ENCODE measurements around the gene PLXNA2. TPM values are rescaled to one million over a fixed set of nuclear protein-coding genes. Genes with fewer than 3 reads are reported as not detected.
A peak's percentile ranks its signal among the peaks of the same experiment; 100 is the strongest.

Gene PLXNA2
- total and polyA plus RNA-seq, 2 donors = 1.9 to 5.6 TPM

GRCh38 chr1:208239473-208240381 lies 4.5 kb downstream of the PLXNA2 start:
- H3K4me3 ChIP-seq (ENCODE audit: low read length in 2 of 2) = no peak overlapping the region
- DNase-seq (ENCODE audit: low read depth in 6 of 9, low spot score in 9 of 9) = no peak

GRCh38 chr1:208238710-208239472 lies 5.3 kb downstream of the PLXNA2 start:
- WGBS = 65% methylated on average over 9 of the region's 9 CpGs
- Histone ChIP-seq H3K27ac (ENCODE audit: low read depth in 1 of 2, low read length in 1 of 2) (no peak overlapping the region), H3K4me3 (ENCODE audit: low read length in 2 of 2) (no peak overlapping the region), H3K27me3 (ENCODE audit: control insufficient read depth in 2 of 2, insufficient read depth in 1 of 2, low read length in 1 of 2) (peaks cover 23 to 78% of the 10 kb centered on the region in 2 donors), H3K9me3 (ENCODE audit: control insufficient read depth in 2 of 2, insufficient read depth in 1 of 2, low read length in 1 of 2) (no peaks in the 10 kb centered on the region), H3K4me1 (ENCODE audit: control insufficient read depth in 2 of 2, insufficient read depth in 2 of 2, low read length in 2 of 2) (peaks cover 18 to 59% of the 10 kb centered on the region in 2 donors), H3K36me3 (ENCODE audit: control insufficient read depth in 2 of 2, insufficient read depth in 2 of 2, low read length in 1 of 2) (no peaks in the 10 kb centered on the region)
- DNase-seq (ENCODE audit: low read depth in 6 of 9, low spot score in 9 of 9) = peak in 4 of 9 donors; percentile 16 to 67 (median 38)

More at GRCh38 chr1:208239473-208240381, 4.5 kb downstream of the PLXNA2 start:
- Histone ChIP-seq H3K4me1 (ENCODE audit: control insufficient read depth in 2 of 2, insufficient read depth in 2 of 2, low read length in 2 of 2) (peaks cover 22 to 65% of the 10 kb centered on the region in 2 donors), H3K27ac (ENCODE audit: low read depth in 1 of 2, low read length in 1 of 2) (no peak overlapping the region), H3K36me3 (ENCODE audit: control insufficient read depth in 2 of 2, insufficient read depth in 2 of 2, low read length in 1 of 2) (no peaks in the 10 kb centered on the region), H3K9me3 (ENCODE audit: control insufficient read depth in 2 of 2, insufficient read depth in 1 of 2, low read length in 1 of 2) (no peaks in the 10 kb centered on the region), H3K27me3 (ENCODE audit: control insufficient read depth in 2 of 2, insufficient read depth in 1 of 2, low read length in 1 of 2) (peaks cover 28 to 82% of the 10 kb centered on the region in 2 donors)
- 96% methylated on average over 10 of the region's 10 CpGs for WGBS

- H3K27ac ChIP-seq (ENCODE audit: low read depth in 1 of 2, low read length in 1 of 2) = no peak overlapping the region
- H3K4me3 ChIP-seq (ENCODE audit: low read length in 2 of 2) = no peak overlapping the region
- DNase-seq (ENCODE audit: low read depth in 6 of 9, low spot score in 9 of 9) = no peak
- H3K4me1 ChIP-seq (ENCODE audit: control insufficient read depth in 2 of 2, insufficient read depth in 2 of 2, low read length in 2 of 2) = peaks cover 17 to 51% of the 10 kb centered on the region in 2 donors
- no peaks in the 10 kb centered on the region for H3K36me3 ChIP-seq (ENCODE audit: control insufficient read depth in 2 of 2, insufficient read depth in 2 of 2, low read length in 1 of 2)
- WGBS = 89% methylated on average over 8 of the region's 8 CpGs
- H3K9me3 ChIP-seq (ENCODE audit: control insufficient read depth in 2 of 2, insufficient read depth in 1 of 2, low read length in 1 of 2) = no peaks in the 10 kb centered on the region
- peaks cover 10 to 66% of the 10 kb centered on the region in 2 donors for H3K27me3 ChIP-seq (ENCODE audit: control insufficient read depth in 2 of 2, insufficient read depth in 1 of 2, low read length in 1 of 2)
Observed at GRCh38 chr1:208237241-208237640, 6.9 kb downstream of the PLXNA2 start.

GRCh38 chr1:208235982-208236761 lies 8.0 kb downstream of the PLXNA2 start:
- H3K4me1 ChIP-seq (ENCODE audit: control insufficient read depth in 2 of 2, insufficient read depth in 2 of 2, low read length in 2 of 2) = peaks cover 17 to 46% of the 10 kb centered on the region in 2 donors
- H3K27me3 ChIP-seq (ENCODE audit: control insufficient read depth in 2 of 2, insufficient read depth in 1 of 2, low read length in 1 of 2) = peaks cover 7 to 55% of the 10 kb centered on the region in 2 donors
- H3K36me3 ChIP-seq (ENCODE audit: control insufficient read depth in 2 of 2, insufficient read depth in 2 of 2, low read length in 1 of 2) = no peaks in the 10 kb centered on the region
- H3K4me3 ChIP-seq (ENCODE audit: low read length in 2 of 2) = no peak overlapping the region
- peak in 3 of 9 donors; percentile 13 to 58 (median 24) for DNase-seq (ENCODE audit: low read depth in 6 of 9, low spot score in 9 of 9)
- H3K9me3 ChIP-seq (ENCODE audit: control insufficient read depth in 2 of 2, insufficient read depth in 1 of 2, low read length in 1 of 2) = no peaks in the 10 kb centered on the region
- WGBS = 14% methylated on average over 17 of the region's 17 CpGs
- H3K27ac ChIP-seq (ENCODE audit: low read depth in 1 of 2, low read length in 1 of 2) = no peak overlapping the region

GRCh38 chr1:208235356-208235981 lies 8.7 kb downstream of the PLXNA2 start:
- Histone ChIP-seq H3K27ac (ENCODE audit: low read depth in 1 of 2, low read length in 1 of 2) (peak overlapping the region in 1 of 2 donors; percentile 31), H3K9me3 (ENCODE audit: control insufficient read depth in 2 of 2, insufficient read depth in 1 of 2, low read length in 1 of 2) (no peaks in the 10 kb centered on the region), H3K27me3 (ENCODE audit: control insufficient read depth in 2 of 2, insufficient read depth in 1 of 2, low read length in 1 of 2) (peaks cover 6 to 50% of the 10 kb centered on the region in 2 donors), H3K36me3 (ENCODE audit: control insufficient read depth in 2 of 2, insufficient read depth in 2 of 2, low read length in 1 of 2) (no peaks in the 10 kb centered on the region), H3K4me3 (ENCODE audit: low read length in 2 of 2) (no peak overlapping the region), H3K4me1 (ENCODE audit: control insufficient read depth in 2 of 2, insufficient read depth in 2 of 2, low read length in 2 of 2) (peaks cover 17 to 45% of the 10 kb centered on the region in 2 donors)
- 80% methylated on average over 9 of the region's 9 CpGs for WGBS
- no peak for DNase-seq (ENCODE audit: low read depth in 6 of 9, low spot score in 9 of 9)

- Histone ChIP-seq H3K4me1 (ENCODE audit: control insufficient read depth in 2 of 2, insufficient read depth in 2 of 2, low read length in 2 of 2) (peaks cover 17 to 40% of the 10 kb centered on the region in 2 donors), H3K36me3 (ENCODE audit: control insufficient read depth in 2 of 2, insufficient read depth in 2 of 2, low read length in 1 of 2) (no peaks in the 10 kb centered on the region), H3K27ac (ENCODE audit: low read depth in 1 of 2, low read length in 1 of 2) (no peak overlapping the region), H3K9me3 (ENCODE audit: control insufficient read depth in 2 of 2, insufficient read depth in 1 of 2, low read length in 1 of 2) (no peaks in the 10 kb centered on the region), H3K27me3 (ENCODE audit: control insufficient read depth in 2 of 2, insufficient read depth in 1 of 2, low read length in 1 of 2) (peaks cover 4 to 43% of the 10 kb centered on the region in 2 donors), H3K4me3 (ENCODE audit: low read length in 2 of 2) (no peak overlapping the region)
- no peak for DNase-seq (ENCODE audit: low read depth in 6 of 9, low spot score in 9 of 9)
- WGBS = 96% methylated on average over 5 of the region's 5 CpGs
Observed at GRCh38 chr1:208234721-208235120, 9.5 kb downstream of the PLXNA2 start.

GRCh38 chr1:208233978-208234377 lies 10.2 kb downstream of the PLXNA2 start:
- H3K36me3 ChIP-seq (ENCODE audit: control insufficient read depth in 2 of 2, insufficient read depth in 2 of 2, low read length in 1 of 2) = no peaks in the 10 kb centered on the region
- H3K9me3 ChIP-seq (ENCODE audit: control insufficient read depth in 2 of 2, insufficient read depth in 1 of 2, low read length in 1 of 2) = no peaks in the 10 kb centered on the region
- no peak for DNase-seq (ENCODE audit: low read depth in 6 of 9, low spot score in 9 of 9)
- no peak overlapping the region for H3K27ac ChIP-seq (ENCODE audit: low read depth in 1 of 2, low read length in 1 of 2)
- peaks cover 4 to 35% of the 10 kb centered on the region in 2 donors for H3K27me3 ChIP-seq (ENCODE audit: control insufficient read depth in 2 of 2, insufficient read depth in 1 of 2, low read length in 1 of 2)
- peaks cover 13 to 34% of the 10 kb centered on the region in 2 donors for H3K4me1 ChIP-seq (ENCODE audit: control insufficient read depth in 2 of 2, insufficient read depth in 2 of 2, low read length in 2 of 2)
- 66% methylated on average over 3 of the region's 3 CpGs for WGBS
- no peak overlapping the region for H3K4me3 ChIP-seq (ENCODE audit: low read length in 2 of 2)

GRCh38 chr1:208233546-208233945 lies 10.6 kb downstream of the PLXNA2 start:
- peaks cover 13 to 31% of the 10 kb centered on the region in 2 donors for H3K4me1 ChIP-seq (ENCODE audit: control insufficient read depth in 2 of 2, insufficient read depth in 2 of 2, low read length in 2 of 2)
- H3K27me3 ChIP-seq (ENCODE audit: control insufficient read depth in 2 of 2, insufficient read depth in 1 of 2, low read length in 1 of 2) = peaks cover under 1 to 31% of the 10 kb centered on the region in 2 donors
- no peaks in the 10 kb centered on the region for H3K36me3 ChIP-seq (ENCODE audit: control insufficient read depth in 2 of 2, insufficient read depth in 2 of 2, low read length in 1 of 2)
- H3K27ac ChIP-seq (ENCODE audit: low read depth in 1 of 2, low read length in 1 of 2) = no peak overlapping the region
- no peak overlapping the region for H3K4me3 ChIP-seq (ENCODE audit: low read length in 2 of 2)
- DNase-seq (ENCODE audit: low read depth in 6 of 9, low spot score in 9 of 9) = no peak
- WGBS = 94% methylated on average over 5 of the region's 5 CpGs
- no peaks in the 10 kb centered on the region for H3K9me3 ChIP-seq (ENCODE audit: control insufficient read depth in 2 of 2, insufficient read depth in 1 of 2, low read length in 1 of 2)
